ENCODE data around the gene KANK4. TPM values are rescaled to one million over a fixed set of nuclear protein-coding genes. Genes with fewer than 3 reads are reported as not detected.

Gene KANK4
- total RNA-seq, 2 experiments from 2014 or later = not detected

GRCh38 chr1:62288662-62289061, 30.6 kb downstream of the KANK4 start:
- TF ChIP-seq CTCF (conservative IDR thresholded peaks at IDR 0.05; ENCODE audit: low read length) = no peak
- TF ChIP-seq EZH2phosphoT487 (IDR thresholded peaks at IDR 0.05; ENCODE audit: borderline replicate concordance, low read depth, low read length) = no peak
- POLR2A ChIA-PET = interaction anchor here (0.6 kb wide), 1 partner anchor 252 kb away, joined by 3 read pairs; no protein-coding TSS in a partner anchor
- DNase-seq (ENCODE audit: low spot score) = no peak
- CTCF ChIA-PET (ENCODE audit: unreplicated experiment) = no interaction called here
- no peaks in the 10 kb centered on the region for H3K79me2 ChIP-seq (ENCODE audit: insufficient read depth, low read depth, low read length)
- H3K27ac ChIP-seq (ENCODE audit: low read depth, low read length, poor library complexity, severe bottlenecking) = no peak overlapping the region
- H3K4me1 ChIP-seq (ENCODE audit: insufficient read depth, low read length, poor library complexity, severe bottlenecking) = no peaks in the 10 kb centered on the region
- no peak overlapping the region for H3K4me2 ChIP-seq (ENCODE audit: low read length)
- no peak overlapping the region for H2AFZ ChIP-seq (ENCODE audit: low read length)
- H3K9me3 ChIP-seq (ENCODE audit: low read length) = no peaks in the 10 kb centered on the region
- H4K20me1 ChIP-seq (ENCODE audit: insufficient read depth, low read length) = no peaks in the 10 kb centered on the region
- no peaks in the 10 kb centered on the region for H3K9me2 ChIP-seq (ENCODE audit: insufficient read depth, low read length)
- H3K4me3 ChIP-seq (ENCODE audit: low read depth, low read length, poor library complexity, severe bottlenecking) = no peak overlapping the region
- no peaks in the 10 kb centered on the region for H3K36me3 ChIP-seq (ENCODE audit: insufficient read depth, low read length)
- no TSS peak for BruUV-seq (replicated peaks)
- intact Hi-C loops (cut with micrococcal nuclease; ENCODE audit: unreplicated experiment) = no loop called here

GRCh38 chr1:62288224-62288623, 31.0 kb downstream of the KANK4 start:
- ChIA-PET CTCF (ENCODE audit: unreplicated experiment) (no interaction called here), POLR2A (interaction anchor here (0.6 kb wide), 1 partner anchor 251 kb away, joined by 3 read pairs; no protein-coding TSS in a partner anchor)
- no peak for DNase-seq (ENCODE audit: low spot score)
- no peak overlapping the region for H3K4me2 ChIP-seq (ENCODE audit: low read length)
- H3K79me2 ChIP-seq (ENCODE audit: insufficient read depth, low read depth, low read length) = no peaks in the 10 kb centered on the region
- H3K9me2 ChIP-seq (ENCODE audit: insufficient read depth, low read length) = no peaks in the 10 kb centered on the region
- no peak for TF ChIP-seq EZH2phosphoT487 (IDR thresholded peaks at IDR 0.05; ENCODE audit: borderline replicate concordance, low read depth, low read length)
- no peak for TF ChIP-seq CTCF (conservative IDR thresholded peaks at IDR 0.05; ENCODE audit: low read length)
- H3K4me3 ChIP-seq (ENCODE audit: low read depth, low read length, poor library complexity, severe bottlenecking) = no peak overlapping the region
- H3K27ac ChIP-seq (ENCODE audit: low read depth, low read length, poor library complexity, severe bottlenecking) = no peak overlapping the region
- no peaks in the 10 kb centered on the region for H3K9me3 ChIP-seq (ENCODE audit: low read length)
- H3K36me3 ChIP-seq (ENCODE audit: insufficient read depth, low read length) = no peaks in the 10 kb centered on the region
- no TSS peak for BruUV-seq (replicated peaks)
- H4K20me1 ChIP-seq (ENCODE audit: insufficient read depth, low read length) = no peaks in the 10 kb centered on the region
- H2AFZ ChIP-seq (ENCODE audit: low read length) = no peak overlapping the region
- intact Hi-C loops (cut with micrococcal nuclease; ENCODE audit: unreplicated experiment) = no loop called here
- no peaks in the 10 kb centered on the region for H3K4me1 ChIP-seq (ENCODE audit: insufficient read depth, low read length, poor library complexity, severe bottlenecking)

GRCh38 chr1:62286786-62287224, 32.4 kb downstream of the KANK4 start:
- no TSS peak for BruUV-seq (replicated peaks)
- H3K79me2 ChIP-seq (ENCODE audit: insufficient read depth, low read depth, low read length) = no peaks in the 10 kb centered on the region
- no peaks in the 10 kb centered on the region for H4K20me1 ChIP-seq (ENCODE audit: insufficient read depth, low read length)
- H3K27ac ChIP-seq (ENCODE audit: low read depth, low read length, poor library complexity, severe bottlenecking) = no peak overlapping the region
- intact Hi-C loops (cut with micrococcal nuclease; ENCODE audit: unreplicated experiment) = no loop called here
- H3K9me2 ChIP-seq (ENCODE audit: insufficient read depth, low read length) = no peaks in the 10 kb centered on the region
- H3K4me2 ChIP-seq (ENCODE audit: low read length) = no peak overlapping the region
- H3K4me1 ChIP-seq (ENCODE audit: insufficient read depth, low read length, poor library complexity, severe bottlenecking) = no peaks in the 10 kb centered on the region
- no peak for TF ChIP-seq EZH2phosphoT487 (IDR thresholded peaks at IDR 0.05; ENCODE audit: borderline replicate concordance, low read depth, low read length)
- TF ChIP-seq CTCF (conservative IDR thresholded peaks at IDR 0.05; ENCODE audit: low read length) = no peak
- ChIA-PET CTCF (ENCODE audit: unreplicated experiment) (no interaction called here), POLR2A (interaction anchor here (1.0 kb wide), 1 partner anchor 15 kb away, joined by 3 read pairs; no protein-coding TSS in a partner anchor)
- DNase-seq (ENCODE audit: low spot score) = no peak
- no peaks in the 10 kb centered on the region for H3K9me3 ChIP-seq (ENCODE audit: low read length)
- H2AFZ ChIP-seq (ENCODE audit: low read length) = no peak overlapping the region
- H3K36me3 ChIP-seq (ENCODE audit: insufficient read depth, low read length) = no peaks in the 10 kb centered on the region
- no peak overlapping the region for H3K4me3 ChIP-seq (ENCODE audit: low read depth, low read length, poor library complexity, severe bottlenecking)
